K562 (cell line): Measurements from ENCODE around the gene A4GALT. TPM values are rescaled to one million over a fixed set of nuclear protein-coding genes. Genes with fewer than 3 reads are reported as not detected.

Experiments used
- ATF2 ChIP-seq: sonication (generic); formaldehyde crosslinking; IDR thresholded peaks from 2 replicates; pipeline ENCODE4 v1.8.1; 2022; ENCODE audit warnings: missing genetic modification reagents
- GTF2B ChIP-seq: IDR thresholded peaks from 2 replicates; pipeline ENCODE4 v1.6.1; 2011; ENCODE audit not compliant: insufficient read length; ENCODE audit errors: extremely low read depth
- HDGF ChIP-seq: fragments of 450-650 bp; IDR thresholded peaks from 2 replicates; pipeline ENCODE4 v1.6.1; 2016
- HINFP ChIP-seq: fragments of 450-650 bp; conservative IDR thresholded peaks from 2 replicates; pipeline ENCODE4 v1.6.1; 2016; ENCODE audit warnings: missing genetic modification characterization, low read depth, mild to moderate bottlenecking, control low read depth, missing compliant biosample characterization
- HNRNPL ChIP-seq: fragments of 200-400 bp; formaldehyde crosslinking; IDR thresholded peaks from 2 replicates; pipeline ENCODE4 v1.6.1; 2017; ENCODE audit warnings: low read depth, mild to moderate bottlenecking, low read length
- MNT ChIP-seq, 2 experiments: fragments of 450-650 bp; conservative IDR thresholded peaks; 2 replicates each; pipeline ENCODE4 v1.6.1; 2017; ENCODE audit warnings: mild to moderate bottlenecking in 2 of 2, moderate library complexity in 2 of 2
- PYGO2 ChIP-seq: fragments of 450-650 bp; IDR thresholded peaks from 2 replicates; pipeline ENCODE4 v1.6.1; 2016; ENCODE audit warnings: mild to moderate bottlenecking, missing genetic modification characterization, moderate library complexity, missing compliant biosample characterization
- RAD21 ChIP-seq, 2 experiments: fragments of 250-450 bp in 1 of 2; fragments of 450-650 bp in 1 of 2; sonication (Bioruptor Pico) in 1 of 2; formaldehyde crosslinking in 1 of 2; IDR thresholded peaks in 1 of 2; conservative IDR thresholded peaks in 1 of 2; 2 replicates each; pipeline versions ENCODE4 v1.4.0 to v1.8.0; 2020 to 2022; ENCODE audit warnings: mild to moderate bottlenecking in 2 of 2, moderate library complexity in 1 of 2
- RBBP5 ChIP-seq: fragments of 200-600 bp; sonication (generic); IDR thresholded peaks from 2 replicates; pipeline ENCODE4 v1.6.1; 2012; ENCODE audit warnings: borderline replicate concordance, mild to moderate bottlenecking, low read length, control low read depth, inconsistent platforms; ENCODE audit not compliant: insufficient read depth, poor library complexity, severe bottlenecking
- SMARCE1 ChIP-seq: fragments of 450-650 bp; IDR thresholded peaks from 2 replicates; pipeline ENCODE4 v1.7.1; 2016; ENCODE audit warnings: mild to moderate bottlenecking
- SRSF7 ChIP-seq: fragments of 200-400 bp; formaldehyde crosslinking; optimal IDR thresholded peaks from 2 replicates; pipeline ENCODE3; 2017; ENCODE audit warnings: mild to moderate bottlenecking, low read depth, low read length
- STAT5B ChIP-seq: fragments of 250-450 bp; sonication (Bioruptor Pico); IDR thresholded peaks from 2 replicates; pipeline ENCODE4 v1.8.0; 2021; ENCODE audit warnings: mild to moderate bottlenecking, inconsistent platforms
- TAL1 ChIP-seq: fragments of 450-650 bp; IDR thresholded peaks from 2 replicates; pipeline ENCODE4 v1.6.1; 2016; ENCODE audit warnings: mild to moderate bottlenecking
- TBL1XR1 ChIP-seq, 2 experiments: IDR thresholded peaks; 2 replicates each; pipeline ENCODE4 v1.6.1; 2012; ENCODE audit warnings: improper control_type of control experiment in 2 of 2, low read length in 2 of 2, mild to moderate bottlenecking in 1 of 2
- TSHZ1 ChIP-seq: fragments of 250-450 bp; sonication (Bioruptor Pico); IDR thresholded peaks from 2 replicates; pipeline ENCODE4 v1.4.0; 2020; ENCODE audit warnings: mild to moderate bottlenecking, moderate library complexity
- ZNF511 ChIP-seq: sonication (generic); formaldehyde crosslinking; IDR thresholded peaks from 2 replicates; pipeline ENCODE4 v1.8.0; 2022; ENCODE audit warnings: mild to moderate bottlenecking, missing genetic modification reagents
- polyA plus RNA-seq, 8 experiments: library from polyadenylated mRNA; depleted of rRNA in 4 of 8; stranded (reverse) in 5 of 8; unstranded in 3 of 8; fragments of >200 nt; fragmentation: Nextera tagmentation in 2 of 8; fragmentation: Illumina TruSeq in 1 of 8; extraction: Ambion mirVana in 2 of 8; extraction: Trizol in 1 of 8; gene quantifications; 2 replicates each; pipeline versions ENCODE4 v1.2.1 to v1.2.3, GENCODE V29; 2011 to 2014; ENCODE audit warnings: inconsistent platforms in 1 of 8, missing spikeins in 1 of 8
- total RNA-seq, 7 experiments: library from RNA; depleted of rRNA in 6 of 7; stranded (reverse); fragments of >200 nt in 6 of 7; fragmentation: Illumina TruSeq in 2 of 7; extraction: Trizol in 2 of 7; gene quantifications; 2 replicates each; pipeline versions ENCODE4 v1.2.1 to v1.2.3, GENCODE V29; 2011 to 2021; ENCODE audit warnings: low replicate concordance in 1 of 7

The A4GALT gene
- total and polyA plus RNA-seq, 9 of the 15 experiments (the other 6 are each of a cell fraction or from before 2014, with no cell fraction given), result 0.07 to 0.11 TPM; not detected in 7

- TF ChIP-seq TSHZ1, result no peak
- no peak for TF ChIP-seq SRSF7
- TF ChIP-seq TBL1XR1 (IDR thresholded peaks at IDR 0.05; ENCODE audit: low read length in 2 of 2), result no peak
- TF ChIP-seq RAD21 (CRISPR knock-in tag; conservative IDR thresholded peaks at IDR 0.05 in 1 of 2, IDR thresholded peaks at IDR 0.05 in 1 of 2), result no peak
- no peak for TF ChIP-seq HINFP
- TF ChIP-seq MNT (conservative IDR thresholded peaks at IDR 0.05), result peak in 1 of 2 experiments; percentile 31; a peak in 1 of 4 replicates
- 0 out of 2 replicates have a peak, but pooled peaks have one; percentile 82 for TF ChIP-seq HDGF
- no peak for TF ChIP-seq SMARCE1
- TF ChIP-seq STAT5B (CRISPR knock-in tag), result no peak
- TF ChIP-seq TAL1, result no peak
- no peak for TF ChIP-seq GTF2B
- TF ChIP-seq ZNF511 (CRISPR knock-in tag), result 0 out of 2 replicates have a peak, but pooled peaks have one; percentile 35
- TF ChIP-seq HNRNPL, result peak; percentile 22; the same call in 1 of the 2 replicates
- TF ChIP-seq ATF2 (CRISPR knock-in tag), result no peak
- peak; percentile 62 for TF ChIP-seq RBBP5
- TF ChIP-seq PYGO2 (tag), result no peak
These were observed 72.1 kb downstream of the A4GALT start (continued) for GRCh38 chr22:42648368-42649245.
